ENCODE measurements around the gene VAPA.

Gene VAPA

DNA sequence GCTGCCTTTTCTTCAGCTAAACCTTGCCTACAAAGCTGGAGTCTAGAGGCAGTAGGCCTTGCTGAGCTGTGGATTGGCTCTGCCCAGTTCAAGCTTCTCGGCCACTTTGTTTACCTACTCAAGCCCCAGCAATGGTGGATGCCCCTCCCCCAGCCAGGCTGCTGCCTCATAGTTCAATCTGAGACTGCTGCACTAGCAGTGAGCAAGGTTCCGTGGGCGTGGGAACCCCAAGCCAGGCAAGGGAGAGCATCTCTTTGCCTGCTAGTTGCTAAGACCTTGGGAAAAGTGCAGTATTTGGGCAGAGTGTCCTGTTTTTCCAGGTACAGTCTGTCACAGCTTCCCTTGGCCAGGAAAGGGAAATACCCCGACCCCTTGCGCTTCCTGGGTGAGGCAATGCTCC is 68.9 kb downstream of the VAPA start:
- no peak for FAIRE-seq

DNA sequence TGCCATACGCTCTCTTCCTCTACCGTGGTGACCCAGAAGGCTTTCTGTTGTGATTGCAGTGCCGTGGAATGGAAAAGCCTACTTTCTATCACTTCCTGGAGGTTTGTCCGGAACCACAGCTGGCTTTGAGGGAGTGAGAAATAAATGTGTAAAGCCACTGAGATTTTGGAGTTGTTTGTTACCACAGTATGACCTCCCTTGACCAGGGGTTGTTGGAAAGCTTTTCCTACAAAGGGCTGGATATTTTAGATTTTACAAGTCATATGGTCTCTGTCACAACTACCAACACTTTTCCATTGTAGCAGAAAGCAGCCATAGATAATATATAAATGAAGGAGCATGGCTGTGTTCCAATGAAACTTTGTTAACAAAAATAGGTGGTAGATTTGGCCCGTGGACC is 70.3 kb downstream of the VAPA start:
- FAIRE-seq, result no peak

DNA sequence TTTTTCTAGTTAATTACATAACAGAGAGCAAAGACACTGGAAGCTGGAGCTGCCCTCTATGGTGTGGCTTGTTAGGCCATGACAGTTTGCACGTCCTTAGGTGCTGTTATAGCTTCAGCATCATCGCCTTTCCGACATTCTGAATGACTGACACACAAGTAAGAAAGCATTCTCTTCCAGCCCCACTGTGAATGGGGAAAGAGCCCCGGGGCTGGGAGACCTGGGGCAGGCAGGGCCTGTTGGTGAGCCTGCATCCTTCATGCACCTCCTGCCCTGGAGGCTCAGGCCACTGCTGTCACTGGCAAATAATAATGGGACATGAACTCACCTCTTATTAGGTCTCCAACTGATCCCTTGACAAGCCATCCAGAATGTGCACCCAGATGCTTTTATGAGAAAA is 71.8 kb downstream of the VAPA start:
- no peak for FAIRE-seq

DNA sequence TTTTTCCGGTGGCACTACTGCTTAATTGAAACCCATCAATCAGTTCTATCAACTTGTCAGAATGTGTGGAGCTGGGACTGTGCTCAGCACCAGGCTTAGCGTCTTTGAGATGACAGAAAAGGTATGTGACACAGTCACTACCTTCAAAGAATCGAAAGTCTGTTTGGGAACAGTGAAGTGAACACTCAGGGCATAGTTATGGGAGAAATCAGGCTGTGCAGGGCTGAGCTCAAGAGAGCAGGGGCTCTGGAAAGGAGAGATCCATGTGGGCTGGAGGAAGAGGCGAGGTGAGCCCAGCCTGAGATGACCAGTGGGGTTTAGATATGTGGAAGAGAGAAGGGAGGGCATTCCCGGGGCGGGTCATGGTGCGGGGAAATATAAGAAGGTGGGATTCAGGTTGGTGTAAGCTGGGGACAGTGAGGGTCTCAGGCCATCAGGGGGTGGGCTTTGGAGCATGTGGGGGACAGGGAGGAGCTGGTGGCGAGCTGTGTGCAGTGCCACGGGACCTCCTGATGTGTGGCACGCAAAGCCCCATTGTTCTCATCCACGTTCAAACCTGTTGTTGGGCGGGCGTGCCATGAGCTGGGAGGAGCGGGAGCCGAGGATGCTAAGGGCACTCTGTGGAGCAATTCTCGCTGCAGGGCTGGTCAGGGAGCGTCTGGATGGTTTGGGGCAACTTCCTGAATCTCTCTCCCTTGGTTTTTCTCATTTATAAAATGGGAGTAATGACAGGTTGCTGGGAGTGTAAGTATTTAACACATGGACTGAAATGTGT is 72.5 kb downstream of the VAPA start:
- no peak for FAIRE-seq

DNA sequence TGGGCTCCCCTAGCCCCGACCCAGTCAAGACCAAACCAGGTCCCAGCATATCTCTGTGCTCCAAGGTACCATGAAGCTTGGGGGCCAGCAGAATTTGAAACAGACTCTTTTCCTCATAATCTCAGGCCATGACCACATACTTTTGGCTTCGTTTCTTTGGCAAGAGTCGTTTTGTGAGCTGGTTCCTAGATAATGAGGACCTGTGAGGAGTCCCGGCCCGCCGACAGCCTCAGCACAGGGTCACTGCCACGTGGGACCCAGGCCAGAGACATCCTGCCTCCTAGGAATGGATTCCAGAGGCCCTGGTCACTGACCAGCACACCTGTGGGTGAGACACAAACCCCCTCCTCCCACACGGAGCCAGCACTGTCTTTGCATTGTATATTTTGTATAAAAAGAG is 73.5 kb downstream of the VAPA start:
- FAIRE-seq, result no peak

DNA sequence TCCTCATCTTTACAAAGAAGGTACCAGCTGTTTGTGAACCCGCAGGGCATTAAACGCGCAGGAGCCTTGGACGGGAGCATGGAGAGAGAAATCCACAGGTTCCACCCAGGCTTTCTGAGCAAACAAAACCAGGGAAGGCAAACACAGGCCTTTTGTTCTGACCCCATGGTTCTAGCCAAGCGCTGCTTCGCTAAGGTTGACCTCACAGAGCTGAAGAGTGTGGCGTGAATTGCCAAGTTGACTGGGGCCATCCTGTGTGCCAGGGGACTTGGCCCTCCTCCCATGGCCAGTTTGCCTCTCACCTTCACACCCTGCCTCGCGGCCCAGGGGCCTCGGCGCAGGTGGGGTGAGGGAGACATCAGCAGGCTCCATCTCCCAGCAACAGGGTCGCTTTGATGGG is 74.1 kb downstream of the VAPA start:
- FAIRE-seq, result no peak

DNA sequence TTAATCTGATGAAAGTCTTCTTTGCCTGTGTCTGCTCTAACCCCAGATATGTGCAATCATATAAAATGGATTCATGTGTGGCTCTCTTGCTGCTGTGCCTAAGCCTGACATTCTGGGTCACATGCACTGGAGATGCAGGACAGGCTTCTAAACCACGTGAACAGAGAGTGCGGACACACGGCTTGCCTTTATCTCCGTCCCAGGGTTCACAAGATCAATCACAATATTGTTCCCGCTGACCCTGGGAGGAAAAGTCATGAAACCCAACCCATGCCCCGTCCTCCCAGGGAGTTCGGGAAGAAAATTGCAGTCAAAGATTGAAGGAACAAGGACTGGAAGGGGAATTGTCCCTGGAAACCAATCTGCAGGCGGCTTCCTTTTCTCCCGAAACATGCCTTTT is 74.8 kb downstream of the VAPA start:
- no peak for FAIRE-seq

DNA sequence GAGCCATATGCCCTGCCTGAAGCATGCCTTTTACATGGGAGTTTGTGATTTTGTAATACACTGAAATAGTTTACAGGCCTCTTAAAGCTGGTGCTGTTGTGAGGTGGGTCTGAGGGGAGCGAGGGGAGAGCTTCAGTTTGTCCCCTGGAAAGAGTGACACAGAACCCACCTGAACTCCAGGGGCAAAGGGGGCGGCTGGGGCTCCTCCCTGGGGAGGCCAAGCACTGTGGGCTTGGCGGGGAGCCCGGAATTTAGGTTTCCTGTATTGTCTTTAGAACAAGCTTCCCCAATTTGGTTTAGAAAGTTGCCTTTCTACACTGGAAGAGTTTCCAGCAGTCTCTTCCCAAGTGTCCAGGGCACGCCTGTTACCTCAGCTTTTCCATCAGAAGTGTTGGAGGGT is 75.7 kb downstream of the VAPA start:
- no peak for FAIRE-seq

DNA sequence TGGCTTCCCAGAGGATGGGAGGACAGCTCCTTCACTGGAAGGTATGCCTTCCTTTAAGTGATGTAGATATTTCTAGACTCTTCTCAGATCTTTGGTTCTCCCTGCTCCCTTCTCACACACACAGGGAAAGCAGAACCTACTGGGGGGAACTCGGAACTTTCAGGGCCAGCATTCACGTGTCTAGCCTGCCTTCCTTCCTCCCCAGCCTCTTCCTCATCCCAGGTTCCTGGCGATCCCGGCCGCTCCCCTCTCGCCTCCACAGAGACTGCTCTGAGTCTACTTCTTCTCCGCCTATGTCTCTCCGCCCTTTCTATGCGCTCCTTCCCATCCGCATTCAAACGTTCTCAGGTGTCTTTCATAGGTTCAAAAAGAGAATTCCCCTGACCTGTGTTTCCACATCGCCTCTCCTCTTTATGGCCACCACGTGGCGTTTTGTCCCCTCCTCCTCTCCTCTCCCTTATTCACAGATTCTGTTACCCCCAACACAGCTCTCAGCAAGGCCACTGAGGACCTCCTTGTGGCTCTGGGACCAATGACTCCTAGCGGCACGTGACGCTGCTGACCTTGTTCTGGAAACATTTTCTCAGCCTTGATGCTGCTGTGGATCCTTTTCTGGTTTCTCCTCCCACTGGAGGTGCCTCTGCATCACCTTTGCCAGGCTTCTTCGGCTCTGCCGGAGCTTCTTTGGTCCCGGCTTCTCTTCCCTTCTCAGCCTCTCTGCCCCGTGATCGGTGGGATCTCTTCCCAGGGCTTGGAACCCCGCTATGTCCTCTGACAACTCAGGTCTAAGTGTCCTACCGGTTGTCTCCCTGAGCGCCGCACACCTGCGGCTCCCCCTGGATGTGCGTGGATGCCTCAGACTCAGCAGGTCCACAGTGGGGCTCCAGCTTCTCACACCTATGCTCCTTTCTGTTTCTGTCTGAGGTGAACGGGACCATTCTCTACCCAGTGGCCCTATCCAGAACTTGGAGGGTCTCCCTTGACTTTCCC is 77.5 kb downstream of the VAPA start:
- FAIRE-seq, result no peak

DNA sequence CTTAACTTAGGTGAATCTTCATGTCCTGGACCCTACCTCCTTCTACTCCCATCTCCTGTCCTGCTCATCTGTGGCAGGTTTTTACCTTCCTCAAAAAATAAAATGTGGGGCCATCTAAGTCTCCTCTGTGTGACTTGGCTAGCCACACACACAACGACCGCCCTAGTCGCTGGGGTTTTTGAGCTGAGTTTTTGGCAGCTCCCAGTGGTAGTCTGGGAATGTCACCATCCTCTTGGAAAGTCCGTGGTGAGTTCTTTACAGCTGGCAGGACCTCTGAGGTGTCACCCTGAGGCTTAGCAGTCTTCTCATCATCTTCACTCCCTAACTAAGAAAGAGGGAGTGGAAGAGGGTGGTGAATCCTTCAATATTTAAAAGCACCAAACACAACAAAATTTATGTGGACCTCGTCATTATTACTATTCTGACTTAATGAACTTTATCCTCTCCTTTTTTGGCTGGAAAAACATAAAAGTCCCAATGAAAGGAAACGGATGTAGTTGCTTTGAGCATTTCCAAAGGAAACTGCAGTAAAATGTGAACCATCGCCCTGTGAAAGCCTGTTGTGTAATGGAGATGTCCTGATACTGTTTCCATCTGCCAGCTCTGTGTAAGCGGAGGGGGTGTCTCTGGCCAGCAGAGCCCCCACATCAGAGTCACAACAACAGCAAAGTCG is 78.6 kb downstream of the VAPA start:
- peak; percentile 99 for FAIRE-seq

DNA sequence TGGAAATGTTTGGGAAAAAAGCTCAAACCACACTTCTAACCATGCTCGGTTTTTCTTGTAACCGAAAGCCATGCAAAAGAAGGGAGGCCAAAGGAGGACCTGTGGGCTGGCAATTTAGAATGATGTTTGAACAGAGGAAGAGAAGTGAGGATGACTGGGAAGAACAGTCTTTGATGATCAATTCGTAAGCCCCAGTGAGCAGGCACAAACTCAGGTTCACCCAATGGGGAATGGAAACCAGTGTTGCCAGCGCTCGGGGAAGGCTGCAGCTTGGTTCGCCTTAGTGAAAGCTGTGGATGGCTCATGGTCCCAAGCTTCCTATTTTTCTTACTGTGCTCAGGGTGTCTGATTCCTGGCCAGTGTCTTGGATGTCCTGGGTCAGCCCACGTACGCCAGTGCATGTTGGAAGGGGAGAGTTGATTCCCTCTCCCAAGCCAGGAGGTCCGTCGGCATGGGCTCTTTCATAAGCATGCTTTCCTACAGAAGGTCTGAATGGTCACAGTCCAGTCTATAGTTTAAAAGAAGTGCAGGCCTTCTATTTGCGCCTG is 79.2 kb downstream of the VAPA start:
- no peak for FAIRE-seq

DNA sequence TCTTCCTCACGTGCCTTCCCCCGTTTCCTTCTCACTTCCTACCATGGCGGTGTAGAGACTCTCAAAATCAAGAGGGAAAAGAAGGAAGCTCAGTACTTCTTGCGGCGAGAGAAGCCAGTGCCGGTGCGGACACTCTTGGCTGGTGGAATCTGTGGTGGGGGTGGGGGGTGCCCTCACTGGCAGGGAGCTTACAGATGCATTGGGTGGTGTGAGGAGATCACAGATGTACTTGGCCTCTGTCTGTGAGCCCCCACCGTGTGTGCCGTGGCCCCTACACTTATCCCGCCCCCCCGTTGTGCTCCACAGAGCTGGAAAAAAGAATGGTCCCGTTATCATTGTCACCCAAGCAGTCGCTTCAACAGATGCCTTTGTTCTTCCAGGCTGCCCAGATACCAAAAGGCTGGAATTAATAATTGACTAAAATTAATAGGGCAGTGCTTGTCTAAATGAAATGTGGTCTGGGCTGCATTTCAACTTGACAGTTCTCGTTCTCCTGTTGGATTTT is 79.8 kb downstream of the VAPA start:
- FAIRE-seq, result no peak

DNA sequence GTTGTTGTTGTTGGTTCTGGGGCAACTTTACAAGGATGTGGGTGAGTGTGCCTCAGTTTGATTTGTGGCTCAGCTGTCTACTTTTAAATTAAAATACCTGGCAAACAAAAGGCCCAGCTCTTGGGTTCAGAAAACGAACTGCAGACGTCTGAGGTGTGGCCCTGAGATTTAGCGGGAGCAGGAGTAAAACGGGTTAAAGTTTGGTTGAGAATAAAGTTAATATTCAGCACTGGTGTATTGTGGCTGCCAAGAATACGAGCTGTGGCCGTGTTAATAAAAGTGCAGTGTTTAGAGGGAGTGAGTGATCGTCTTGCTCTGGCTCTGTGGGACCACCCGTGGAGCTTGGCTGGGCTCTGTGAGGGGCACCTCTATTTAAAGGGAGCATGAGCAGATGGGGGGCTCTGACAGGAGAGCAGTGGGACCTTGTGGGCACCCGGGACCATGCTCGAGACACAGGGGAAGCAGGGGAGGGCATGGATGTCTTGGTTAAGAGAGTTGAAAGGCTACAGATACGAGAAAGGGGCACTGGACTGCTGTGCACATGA is 80.3 kb downstream of the VAPA start:
- no peak for FAIRE-seq

DNA sequence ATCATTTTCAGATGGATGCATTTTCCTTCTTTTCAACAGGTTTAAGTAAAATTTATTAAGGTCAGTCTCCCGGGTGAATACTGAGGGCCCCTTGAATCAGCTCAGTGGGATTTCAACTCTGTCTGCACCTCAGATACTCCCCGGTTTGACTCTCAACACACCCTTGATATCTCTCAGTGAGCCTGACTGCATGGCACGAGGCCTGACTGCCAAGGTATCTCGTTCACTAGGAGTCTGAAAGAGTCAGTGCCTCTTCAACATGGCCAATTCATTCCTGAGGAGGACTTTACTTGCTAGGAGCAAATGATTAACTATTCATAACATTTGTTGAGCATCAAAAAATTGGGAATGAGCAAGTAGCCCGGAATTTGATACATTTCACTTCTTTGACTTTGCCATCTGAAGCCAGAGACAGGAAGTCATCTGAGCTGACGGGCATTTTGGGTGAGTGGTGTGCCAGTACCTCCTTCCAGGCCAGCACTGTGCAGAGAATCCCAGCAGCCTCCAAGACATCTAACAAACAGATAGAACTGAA is 81.0 kb downstream of the VAPA start:
- FAIRE-seq, result no peak

DNA sequence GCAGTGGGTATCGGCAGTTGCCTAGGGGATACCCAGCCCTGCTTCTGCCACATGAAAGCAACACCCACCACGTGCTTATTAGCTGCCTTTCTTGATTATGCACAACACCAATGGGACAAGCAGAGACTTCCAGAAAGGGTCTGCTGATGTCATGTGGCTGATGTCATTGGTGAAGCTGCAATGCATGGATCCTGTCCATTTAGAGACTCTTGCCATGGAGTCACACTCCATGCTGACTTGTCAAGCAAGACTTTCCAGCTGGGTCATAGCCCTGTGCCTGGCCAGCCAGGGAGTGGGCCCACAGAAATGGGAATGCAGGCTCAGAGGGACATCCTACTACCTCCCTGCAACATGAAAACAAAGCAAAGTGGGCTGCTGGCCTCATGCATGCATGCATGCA is 81.8 kb downstream of the VAPA start:
- no peak for FAIRE-seq

DNA sequence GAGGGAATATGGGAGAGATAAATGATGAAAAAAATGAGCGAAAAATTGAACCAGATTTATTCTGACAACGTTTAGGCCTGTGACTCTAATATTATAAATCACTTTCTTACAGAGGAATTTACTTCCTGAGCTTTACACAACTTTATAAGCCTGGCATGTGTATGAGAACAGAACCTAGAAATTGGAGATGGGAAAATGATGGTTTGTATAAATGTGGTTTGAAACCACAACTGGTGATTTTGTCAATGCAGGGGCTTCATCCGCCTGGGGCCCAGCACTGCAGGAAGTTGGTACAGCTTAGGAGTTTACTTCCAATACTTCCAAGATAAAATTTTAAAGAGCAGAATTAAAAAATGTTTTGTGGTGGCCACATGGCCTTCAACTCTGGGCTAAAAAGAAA is 82.3 kb downstream of the VAPA start:
- FAIRE-seq, result no peak

DNA sequence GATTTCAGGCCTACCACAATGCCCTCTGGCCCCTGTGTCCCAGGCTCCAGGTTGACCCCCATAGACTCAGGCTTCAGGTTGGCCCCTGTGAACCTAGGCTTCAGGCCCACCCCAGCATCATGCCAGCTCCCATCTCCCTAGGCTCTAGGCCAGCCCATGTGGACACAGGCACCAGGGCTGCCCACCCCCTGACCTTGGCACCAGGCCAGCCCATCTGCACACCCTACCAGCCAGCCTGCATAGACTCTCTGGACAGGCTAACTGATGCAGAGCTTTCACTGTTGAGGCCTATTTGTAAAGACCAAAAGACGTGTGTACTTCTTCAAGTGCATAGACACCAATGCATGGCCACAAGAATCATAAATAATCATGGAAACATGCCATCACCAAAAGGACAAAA is 83.9 kb downstream of the VAPA start:
- FAIRE-seq, result no peak

DNA sequence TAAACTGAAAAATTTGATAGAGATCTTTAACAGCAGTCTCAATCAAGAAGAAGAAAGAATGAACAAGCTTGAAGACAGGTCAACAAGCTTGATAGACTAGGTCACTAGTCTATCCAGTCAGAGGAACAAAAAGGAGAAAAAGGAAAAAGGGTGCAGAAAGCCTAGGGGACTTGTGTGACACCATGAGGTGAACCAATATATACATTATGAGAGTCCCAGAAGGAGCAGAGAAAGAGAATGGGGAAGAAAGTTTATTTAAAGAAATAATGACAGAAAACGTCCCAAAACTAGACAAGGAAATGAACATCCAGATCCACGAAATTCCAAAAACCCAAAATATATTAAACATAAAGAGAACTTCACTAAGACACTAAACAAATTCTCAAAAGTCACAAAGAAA is 84.5 kb downstream of the VAPA start:
- FAIRE-seq, result no peak

DNA sequence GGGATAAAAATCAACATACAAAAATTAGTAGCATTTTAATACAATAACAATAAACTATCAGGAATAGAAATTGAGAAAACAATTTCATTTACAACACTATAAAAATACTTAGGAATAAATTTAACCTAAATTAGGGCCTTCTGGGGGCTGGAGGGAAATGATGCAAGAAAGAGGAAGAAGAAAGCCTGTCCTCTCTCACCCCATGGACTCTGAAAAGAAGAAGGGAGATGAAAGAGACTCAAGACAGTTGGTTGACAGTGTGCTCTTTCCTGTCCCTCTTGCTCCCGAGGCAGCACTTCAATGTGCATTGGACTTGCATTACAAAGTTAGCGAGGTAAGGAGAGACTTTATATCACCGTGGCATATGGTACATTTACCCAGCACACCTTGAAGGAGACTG is 88.5 kb downstream of the VAPA start:
- FAIRE-seq, result no peak

DNA sequence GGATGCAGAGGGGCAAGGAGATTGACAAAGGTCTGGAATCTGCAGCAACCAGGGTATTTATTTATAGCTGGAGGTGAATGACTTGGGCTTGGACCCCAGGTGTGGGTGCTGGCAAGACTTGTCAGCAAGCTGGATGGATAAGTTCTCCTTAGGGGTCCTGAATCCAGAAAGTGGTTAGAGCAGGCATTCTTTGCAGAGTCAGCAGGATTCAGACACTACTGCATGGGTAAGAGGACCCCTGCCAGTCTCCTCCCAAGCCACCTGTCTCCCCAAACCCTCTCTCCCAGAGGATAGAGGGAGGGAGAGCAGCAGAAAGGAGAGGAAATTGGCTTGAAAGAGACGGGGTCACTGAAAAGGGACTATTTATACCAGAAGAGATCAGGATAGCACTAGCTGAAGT is 89.5 kb downstream of the VAPA start:
- FAIRE-seq, result no peak

DNA sequence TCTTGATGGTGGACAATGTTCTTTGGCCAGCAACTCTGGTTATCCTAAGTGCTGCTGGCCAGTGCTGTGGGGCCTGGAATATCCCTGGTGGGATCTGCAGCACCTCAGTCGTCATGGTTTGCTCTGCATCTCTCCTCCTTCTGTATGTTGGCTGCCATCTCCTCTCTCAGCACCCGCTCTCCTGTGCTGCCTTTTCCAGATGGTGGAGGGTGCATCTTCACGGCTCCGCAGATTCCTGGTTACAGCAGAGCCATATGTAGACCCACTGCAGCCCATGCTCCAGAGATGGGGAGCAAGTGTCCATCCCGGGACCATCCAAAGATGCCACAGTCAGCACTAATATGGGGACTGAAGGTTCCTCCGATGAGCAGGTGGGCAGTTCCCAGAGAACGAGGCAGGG is 90.0 kb downstream of the VAPA start:
- no peak for FAIRE-seq

DNA sequence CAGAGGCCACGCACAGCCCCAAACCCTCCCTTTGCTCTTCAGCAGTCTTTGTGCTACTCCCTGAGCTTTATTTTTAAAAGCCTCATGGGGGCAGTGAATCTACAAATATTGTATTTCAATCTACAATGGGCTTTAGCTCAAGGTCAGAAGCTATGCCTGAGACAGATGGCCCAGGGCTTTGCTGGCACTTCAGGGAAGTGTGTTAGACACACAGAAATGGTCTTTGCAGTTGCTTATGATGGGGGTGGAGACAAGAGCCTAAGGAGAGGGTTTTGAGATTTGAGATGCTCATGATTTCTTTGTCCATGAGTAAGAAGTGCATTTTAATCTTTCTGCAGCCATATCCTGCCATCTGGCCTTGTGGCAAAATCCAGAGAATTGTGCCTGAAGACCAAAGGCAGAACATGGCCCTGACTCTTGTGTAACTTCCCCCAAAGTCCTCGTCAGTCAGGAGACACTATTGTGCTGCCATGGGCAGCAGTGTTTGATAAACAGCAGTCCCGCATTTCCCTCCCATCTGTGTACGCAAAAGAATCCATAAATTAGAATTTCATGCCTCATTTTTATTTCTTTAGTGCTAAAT is 92.6 kb downstream of the VAPA start:
- no peak for FAIRE-seq

Measured in endometrium (tissue), 2 donors.